Endometrium (tissue), 2 donors: ENCODE results near the gene PPM1H.
A peak's percentile ranks its signal among the peaks of the same experiment; 100 is the strongest.
"Not testable (repeated sequence)": the region's sequence is repeated elsewhere in the genome, so short reads cannot be mapped to it uniquely, and the experiment has no call there.

Experiments
- FAIRE-seq: peaks from 2 replicates; lab custom pipeline; 2012; peaks lifted over from hg19 to GRCh38; lab: Jason Lieb, UNC
- donor health status: control.
- donor health status: control.

Gene PPM1H

GRCh38 chr12:62834971-62835547, 99.9 kb downstream of the PPM1H start:
- FAIRE-seq = no peak

- FAIRE-seq = no peak
Observed at GRCh38 chr12:62834406-62834805, 100.5 kb downstream of the PPM1H start.

- no peak for FAIRE-seq
Observed at GRCh38 chr12:62833634-62834033, 101.3 kb downstream of the PPM1H start.

GRCh38 chr12:62832558-62832957, 102.4 kb downstream of the PPM1H start:
- FAIRE-seq = no peak

GRCh38 chr12:62832027-62832426, 102.9 kb downstream of the PPM1H start:
- no peak for FAIRE-seq

- no peak for FAIRE-seq
Observed at GRCh38 chr12:62827855-62828254, 107.1 kb downstream of the PPM1H start.

GRCh38 chr12:62827042-62827441, 107.9 kb downstream of the PPM1H start:
- FAIRE-seq = no peak

- peak; percentile 76 for FAIRE-seq
Observed at GRCh38 chr12:62817556-62818271, 117.2 kb downstream of the PPM1H start.

- FAIRE-seq = no peak
Observed at GRCh38 chr12:62814243-62814642, 120.7 kb downstream of the PPM1H start.

- FAIRE-seq = no peak
Observed at GRCh38 chr12:62813031-62813829, 121.7 kb downstream of the PPM1H start.

GRCh38 chr12:62811481-62811880, 123.5 kb downstream of the PPM1H start:
- FAIRE-seq = not testable (repeated sequence)

GRCh38 chr12:62808166-62808879, 126.6 kb downstream of the PPM1H start:
- no peak for FAIRE-seq

GRCh38 chr12:62806893-62807292, 128.1 kb downstream of the PPM1H start:
- no peak for FAIRE-seq

GRCh38 chr12:62806244-62806836, 128.6 kb downstream of the PPM1H start:
- no peak for FAIRE-seq

GRCh38 chr12:62805517-62805916, 129.4 kb downstream of the PPM1H start:
- no peak for FAIRE-seq

GRCh38 chr12:62803756-62804155, 131.2 kb downstream of the PPM1H start:
- no peak for FAIRE-seq

- no peak for FAIRE-seq
Observed at GRCh38 chr12:62802984-62803383, 132.0 kb downstream of the PPM1H start.

- no peak for FAIRE-seq
Observed at GRCh38 chr12:62802321-62802720, 132.6 kb downstream of the PPM1H start.

- no peak for FAIRE-seq
Observed at GRCh38 chr12:62801796-62802195, 133.2 kb downstream of the PPM1H start.

- FAIRE-seq = no peak
Observed at GRCh38 chr12:62800707-62801400, 134.1 kb downstream of the PPM1H start.

- no peak for FAIRE-seq
Observed at GRCh38 chr12:62799766-62800406, 135.1 kb downstream of the PPM1H start.
